ENCODE data around the gene PLEKHG3. TPM values are rescaled to one million over a fixed set of nuclear protein-coding genes. Genes with fewer than 3 reads are reported as not detected.

The PLEKHG3 gene
- total RNA-seq, 3 donors from 2014 or later = 18.7 to 31.5 (median 30.3) TPM

- DNase-seq (ENCODE audit: low spot score in 2 of 2) = no peak
- intact Hi-C loops (cut with DNase I; ENCODE audit: low total_unique reads) = loop anchor here (5.0 kb wide), 2 partner anchors 94 to 126 kb away; no protein-coding TSS in a partner anchor
These were observed 61.6 kb downstream of the PLEKHG3 start for GRCh38 chr14:64765740-64766302.

GRCh38 chr14:64766430-64767151 is 62.4 kb downstream of the PLEKHG3 start:
- intact Hi-C loops (cut with DNase I; ENCODE audit: low total_unique reads) = loop anchor here (5.0 kb wide), 2 partner anchors 94 to 126 kb away; no protein-coding TSS in a partner anchor

More at GRCh38 chr14:64765740-64766302, 61.6 kb downstream of the PLEKHG3 start:
- Histone ChIP-seq H3K27me3 (no peaks in the 10 kb centered on the region), H3K36me3 (no peaks in the 10 kb centered on the region), H3K9me3 (no peaks in the 10 kb centered on the region), H3K4me3 (no peak overlapping the region), H3K4me1 (peaks cover 0 to 11% of the 10 kb centered on the region in 2 donors), H3K27ac (no peak overlapping the region)
- TF ChIP-seq POLR2A (IDR thresholded peaks at IDR 0.05) (no peak), POLR2AphosphoS5 (IDR thresholded peaks at IDR 0.05) (no peak), CTCF (IDR thresholded peaks at IDR 0.05) (no peak)

GRCh38 chr14:64767215-64767964 is 63.2 kb downstream of the PLEKHG3 start:
- no peak for DNase-seq (ENCODE audit: low spot score in 2 of 2)
- Histone ChIP-seq H3K9me3 (no peaks in the 10 kb centered on the region), H3K27ac (no peak overlapping the region), H3K4me3 (no peak overlapping the region), H3K27me3 (no peaks in the 10 kb centered on the region), H3K4me1 (peaks cover 0 to 1% of the 10 kb centered on the region in 2 donors), H3K36me3 (no peaks in the 10 kb centered on the region)
- TF ChIP-seq CTCF (IDR thresholded peaks at IDR 0.05) = no peak
- no peak for TF ChIP-seq POLR2AphosphoS5 (IDR thresholded peaks at IDR 0.05)
- TF ChIP-seq POLR2A (IDR thresholded peaks at IDR 0.05) = no peak
- intact Hi-C loops (cut with DNase I; ENCODE audit: low total_unique reads) = loop anchor here (5.0 kb wide), 2 partner anchors 95 to 125 kb away; no protein-coding TSS in a partner anchor

More at GRCh38 chr14:64766430-64767151, 62.4 kb downstream of the PLEKHG3 start:
- no peak overlapping the region for H3K4me3 ChIP-seq
- DNase-seq (ENCODE audit: low spot score in 2 of 2) = no peak
- H3K36me3 ChIP-seq = no peaks in the 10 kb centered on the region
- peaks cover 0 to 9% of the 10 kb centered on the region in 2 donors for H3K4me1 ChIP-seq
- no peaks in the 10 kb centered on the region for H3K27me3 ChIP-seq
- no peak overlapping the region for H3K27ac ChIP-seq
- H3K9me3 ChIP-seq = no peaks in the 10 kb centered on the region
- TF ChIP-seq CTCF (IDR thresholded peaks at IDR 0.05) (no peak), POLR2A (IDR thresholded peaks at IDR 0.05) (no peak), POLR2AphosphoS5 (IDR thresholded peaks at IDR 0.05) (no peak)

- no peak for TF ChIP-seq CTCF (IDR thresholded peaks at IDR 0.05)
- H3K27me3 ChIP-seq = no peaks in the 10 kb centered on the region
- no peaks in the 10 kb centered on the region for H3K36me3 ChIP-seq
- intact Hi-C loops (cut with DNase I; ENCODE audit: low total_unique reads) = loop anchor here (5.0 kb wide), 2 partner anchors 96 to 124 kb away; no protein-coding TSS in a partner anchor
- H3K27ac ChIP-seq = no peak overlapping the region
- DNase-seq (ENCODE audit: low spot score in 2 of 2) = no peak
- no peaks in the 10 kb centered on the region for H3K9me3 ChIP-seq
- no peak overlapping the region for H3K4me3 ChIP-seq
- H3K4me1 ChIP-seq = no peaks in the 10 kb centered on the region
These were observed 64.3 kb downstream of the PLEKHG3 start for GRCh38 chr14:64768401-64769095.
